DOHH2 (cell line): Measurements from ENCODE around the gene ATP7B.

Experiments used
- H3F3A ChIP-seq: fragments of 200-600 bp; sonication (generic), shearing (Covaris generic); 2 replicates; pipeline ENCODE4 v1.6.0; 2016; ENCODE audit warnings: antibody characterized with exemption, mild to moderate bottlenecking; ENCODE audit not compliant: control insufficient read depth, insufficient read depth
- H3K27ac ChIP-seq: fragments of 200-600 bp; sonication (generic); 2 replicates; pipeline ENCODE4 v1.5.1; 2014; ENCODE audit warnings: low read depth, mild to moderate bottlenecking, low read length, moderate library complexity
- H3K27me3 ChIP-seq: fragments of 200-600 bp; sonication (generic); 2 replicates; pipeline ENCODE4 v1.6.1; 2014; ENCODE audit warnings: mild to moderate bottlenecking, low read length, mixed read lengths; ENCODE audit not compliant: control insufficient read depth
- H3K36me3 ChIP-seq: fragments of 200-600 bp; sonication (generic); 2 replicates; pipeline ENCODE4 v1.6.1; 2014; ENCODE audit warnings: mild to moderate bottlenecking, low read length, moderate library complexity, mixed read lengths; ENCODE audit not compliant: control insufficient read depth
- H3K4me1 ChIP-seq: fragments of 200-600 bp; sonication (generic); 2 replicates; pipeline ENCODE4 v1.6.1; 2014; ENCODE audit warnings: mild to moderate bottlenecking, low read length, mixed read lengths; ENCODE audit not compliant: control insufficient read depth
- H3K4me2 ChIP-seq: fragments of 200-600 bp; sonication (generic); 2 replicates; pipeline ENCODE4 v1.6.0; 2014; ENCODE audit warnings: mild to moderate bottlenecking, low read length, moderate library complexity
- H3K4me3 ChIP-seq: fragments of 200-600 bp; sonication (generic); 2 replicates; pipeline ENCODE4 v1.5.1; 2014; ENCODE audit warnings: mild to moderate bottlenecking, low read length, mixed read lengths
- H3K79me2 ChIP-seq: fragments of 200-600 bp; sonication (generic); 2 replicates; pipeline ENCODE4 v1.6.1; 2014; ENCODE audit warnings: mild to moderate bottlenecking, low read length, mixed read lengths; ENCODE audit not compliant: control insufficient read depth
- H3K9me2 ChIP-seq: fragments of 200-600 bp; sonication (generic); replicated peaks from 2 replicates; pipeline ENCODE4 v1.6.1; 2014; ENCODE audit warnings: mild to moderate bottlenecking, low read length, mixed read lengths; ENCODE audit not compliant: control insufficient read depth
- H3K9me3 ChIP-seq: fragments of 200-600 bp; sonication (generic); 2 replicates; pipeline ENCODE4 v1.6.1; 2014; ENCODE audit warnings: antibody characterized with exemption, low read length, mixed read lengths; ENCODE audit not compliant: control insufficient read depth, insufficient read depth
- H4K20me1 ChIP-seq: fragments of 200-600 bp; sonication (generic); 2 replicates; pipeline ENCODE4 v1.6.0; 2014; ENCODE audit warnings: low read depth, mild to moderate bottlenecking, antibody characterized with exemption, low read length, moderate library complexity; ENCODE audit not compliant: control insufficient read depth, insufficient read depth
- CTCF ChIP-seq: fragments of 200-600 bp; sonication (generic); IDR thresholded peaks from one replicate; pipeline ENCODE4 v1.5.1; 2014; ENCODE audit warnings: antibody characterized with exemption, mild to moderate bottlenecking, low read depth, low read length; ENCODE audit not compliant: poor library complexity, severe bottlenecking
- EZH2phosphoT487 ChIP-seq: fragments of 200-600 bp; sonication (generic); IDR thresholded peaks from 2 replicates; pipeline ENCODE4 v1.6.1; 2017; ENCODE audit warnings: borderline replicate concordance, mild to moderate bottlenecking, antibody characterized with exemption, low read length, moderate library complexity, mixed read lengths

The ATP7B gene

DNA sequence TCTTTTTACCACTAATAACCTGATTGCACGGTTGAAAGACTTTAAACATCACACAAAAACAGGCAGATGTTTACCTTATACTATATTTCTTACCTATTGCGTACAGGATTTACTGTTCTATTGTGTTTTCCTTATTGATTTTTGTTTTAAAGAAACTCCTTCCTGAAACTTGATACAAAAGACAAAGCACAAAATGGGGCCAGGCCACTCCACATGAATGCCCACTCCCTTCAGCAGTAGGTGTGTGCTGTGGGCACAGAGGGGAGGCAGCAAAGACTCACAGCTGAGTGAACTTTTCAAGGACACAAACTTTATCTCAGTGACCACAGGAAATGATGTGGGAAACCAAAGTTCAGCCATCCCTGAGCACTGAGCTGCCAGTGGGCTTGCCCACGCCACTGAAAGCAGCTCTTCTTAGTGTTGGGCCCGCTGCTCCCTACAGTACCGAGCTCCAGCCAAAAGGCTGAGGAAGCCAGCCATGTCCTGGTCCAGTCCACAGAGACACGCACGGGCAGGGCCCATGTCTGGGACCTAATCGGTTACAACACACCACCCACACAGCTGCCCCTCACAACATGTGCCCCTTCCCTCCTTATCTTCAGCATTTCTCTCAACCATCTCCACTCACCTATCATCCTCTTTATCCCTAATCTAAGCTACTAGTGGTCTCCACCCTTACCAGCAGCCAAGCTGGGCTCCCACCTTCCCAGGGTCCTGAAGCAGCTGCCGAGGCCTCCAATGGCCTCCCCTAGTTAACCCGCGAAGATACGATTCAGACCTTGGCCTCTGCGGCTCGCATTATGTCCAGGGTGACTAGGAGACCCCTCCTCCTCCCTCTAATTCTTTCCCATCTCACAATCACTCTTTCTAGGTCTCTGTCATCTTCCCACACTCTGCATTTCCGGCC lies 39.5 kb downstream of the ATP7B start:
- no peaks in the 10 kb centered on the region for H3K9me3 ChIP-seq
- H3K36me3 ChIP-seq: no peaks in the 10 kb centered on the region
- H3K27me3 ChIP-seq: peaks cover 9% of the 10 kb centered on the region; the same call in 1 of the 2 replicates
- TF ChIP-seq CTCF: no peak
- no peak for TF ChIP-seq EZH2phosphoT487
- no peaks in the 10 kb centered on the region for H3K4me1 ChIP-seq
- H3F3A ChIP-seq: no peaks in the 10 kb centered on the region
- no peak overlapping the region for H3K27ac ChIP-seq
- H3K4me2 ChIP-seq: no peak overlapping the region
- H3K4me3 ChIP-seq: no peak overlapping the region
- H3K79me2 ChIP-seq: no peaks in the 10 kb centered on the region
- H3K9me2 ChIP-seq: no peaks in the 10 kb centered on the region
- no peaks in the 10 kb centered on the region for H4K20me1 ChIP-seq

- Histone ChIP-seq H3K9me2 (no peaks in the 10 kb centered on the region), H3K4me3 (no peak overlapping the region), H4K20me1 (no peaks in the 10 kb centered on the region), H3K36me3 (no peaks in the 10 kb centered on the region), H3K27ac (no peak overlapping the region), H3K9me3 (no peaks in the 10 kb centered on the region), H3F3A (no peaks in the 10 kb centered on the region), H3K79me2 (no peaks in the 10 kb centered on the region), H3K27me3 (peaks cover 9% of the 10 kb centered on the region; the same call in 1 of the 2 replicates), H3K4me2 (no peak overlapping the region), H3K4me1 (no peaks in the 10 kb centered on the region)
- TF ChIP-seq EZH2phosphoT487: no peak
Measured at GRCh38 chr13:51970349-51970748, 40.9 kb downstream of the ATP7B start.

DNA sequence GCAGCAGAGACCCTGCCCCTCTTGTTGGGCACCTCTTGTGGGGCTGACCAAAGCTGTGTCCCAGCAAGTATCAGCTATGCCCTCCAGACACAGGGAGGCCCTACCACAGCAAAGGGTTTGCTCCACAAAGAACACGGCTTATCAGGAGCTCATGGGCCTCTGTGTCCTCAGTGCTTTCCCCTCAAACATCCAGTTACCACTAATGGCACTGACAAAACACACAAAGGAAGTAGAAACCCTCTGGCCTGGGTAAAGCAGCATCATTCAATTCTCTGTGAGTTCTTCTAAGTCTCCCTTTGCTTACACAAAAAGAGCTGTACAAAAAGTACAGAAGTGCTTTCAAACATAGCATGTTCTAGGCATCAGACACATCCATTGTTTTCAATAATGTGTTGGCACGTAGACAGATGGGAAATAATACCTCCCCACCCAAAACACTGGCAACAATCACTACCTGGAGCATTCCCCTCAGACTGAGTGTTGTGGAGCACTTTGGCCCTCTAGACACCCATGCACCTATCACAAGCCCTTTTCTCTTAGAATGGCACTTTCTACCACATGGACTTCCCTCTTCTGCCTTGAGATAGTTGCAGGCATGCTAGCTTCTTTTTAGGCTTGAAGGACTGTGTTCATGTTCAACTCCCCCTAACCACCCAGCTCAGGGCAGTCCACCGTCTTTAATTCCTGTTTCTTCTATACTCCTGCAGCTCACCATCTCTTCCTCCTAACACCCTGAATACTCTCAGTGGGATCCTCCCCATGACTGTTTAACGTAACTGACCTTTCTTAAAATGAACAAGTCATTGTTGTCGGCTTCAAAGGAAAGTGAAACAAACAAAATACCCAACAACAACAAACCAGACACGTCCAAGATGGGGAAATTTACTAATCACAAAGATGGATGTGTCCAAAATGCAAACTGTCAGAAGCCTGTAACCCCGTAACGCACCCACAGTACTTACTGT lies 43.5 kb downstream of the ATP7B start:
- Histone ChIP-seq H3K27me3 (peaks cover 7% of the 10 kb centered on the region), H3K79me2 (no peaks in the 10 kb centered on the region), H3K4me2 (no peak overlapping the region), H3K9me3 (no peaks in the 10 kb centered on the region), H3K4me3 (no peak overlapping the region), H3K4me1 (no peaks in the 10 kb centered on the region), H3K27ac (no peak overlapping the region), H3F3A (no peaks in the 10 kb centered on the region), H4K20me1 (no peaks in the 10 kb centered on the region), H3K36me3 (no peaks in the 10 kb centered on the region), H3K9me2 (no peaks in the 10 kb centered on the region)
- TF ChIP-seq EZH2phosphoT487 (no peak), CTCF (no peak)
